ENCODE data around the gene COL18A1.

Gene COL18A1

DNA sequence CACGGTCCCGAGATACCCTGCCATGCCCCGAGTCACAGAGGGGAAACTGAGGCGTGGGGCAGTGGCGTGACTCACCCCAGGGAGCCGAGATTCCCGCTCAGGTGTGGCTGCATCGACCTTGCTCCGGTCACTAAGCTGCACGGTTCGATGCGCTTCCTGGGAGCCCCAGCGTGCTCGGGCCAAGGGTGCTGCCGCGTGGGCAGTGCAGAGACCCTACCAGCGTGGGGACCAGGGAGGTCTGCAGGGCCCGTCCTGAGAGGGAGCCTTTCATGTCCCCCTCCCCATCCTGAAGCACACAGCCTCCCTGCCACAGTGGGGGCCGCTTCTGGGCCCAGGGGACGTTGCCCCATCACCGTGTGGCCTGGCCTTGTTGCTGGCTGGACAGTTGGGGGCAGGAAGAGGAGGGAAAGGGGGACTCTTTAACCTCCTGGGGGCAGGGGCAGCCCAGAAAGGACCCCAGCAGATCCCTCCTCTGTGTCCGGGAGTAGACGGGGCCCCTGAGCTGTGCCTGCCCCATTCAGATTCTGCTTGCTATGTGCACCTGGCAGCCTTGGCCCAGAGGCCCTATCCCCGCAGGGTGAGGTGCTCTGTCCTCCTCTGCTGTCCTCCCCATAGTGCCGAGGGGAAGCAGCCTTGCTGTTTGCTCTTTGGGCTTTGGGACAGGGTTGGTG, 52.3 kb downstream of the COL18A1 start:
- DNase-seq: no peak

DNA sequence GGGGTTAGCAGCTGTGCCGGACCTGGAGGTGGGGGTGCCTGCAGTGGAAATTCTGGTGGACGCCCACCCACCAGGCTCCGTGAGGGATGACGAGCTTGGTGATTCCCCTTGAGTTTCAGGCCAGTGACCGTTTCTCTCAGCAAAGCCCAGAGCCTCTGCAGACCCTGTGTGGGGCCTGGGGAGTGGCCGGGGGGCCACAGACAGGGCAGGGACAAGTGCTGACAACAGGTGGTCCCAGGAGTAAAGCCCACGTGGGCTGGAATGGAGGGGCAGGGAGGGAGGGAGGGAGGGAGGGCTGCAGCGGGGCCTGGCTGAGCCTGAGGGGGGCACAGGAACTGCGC, 52.8 kb downstream of the COL18A1 start:
- DNase-seq: no peak

DNA sequence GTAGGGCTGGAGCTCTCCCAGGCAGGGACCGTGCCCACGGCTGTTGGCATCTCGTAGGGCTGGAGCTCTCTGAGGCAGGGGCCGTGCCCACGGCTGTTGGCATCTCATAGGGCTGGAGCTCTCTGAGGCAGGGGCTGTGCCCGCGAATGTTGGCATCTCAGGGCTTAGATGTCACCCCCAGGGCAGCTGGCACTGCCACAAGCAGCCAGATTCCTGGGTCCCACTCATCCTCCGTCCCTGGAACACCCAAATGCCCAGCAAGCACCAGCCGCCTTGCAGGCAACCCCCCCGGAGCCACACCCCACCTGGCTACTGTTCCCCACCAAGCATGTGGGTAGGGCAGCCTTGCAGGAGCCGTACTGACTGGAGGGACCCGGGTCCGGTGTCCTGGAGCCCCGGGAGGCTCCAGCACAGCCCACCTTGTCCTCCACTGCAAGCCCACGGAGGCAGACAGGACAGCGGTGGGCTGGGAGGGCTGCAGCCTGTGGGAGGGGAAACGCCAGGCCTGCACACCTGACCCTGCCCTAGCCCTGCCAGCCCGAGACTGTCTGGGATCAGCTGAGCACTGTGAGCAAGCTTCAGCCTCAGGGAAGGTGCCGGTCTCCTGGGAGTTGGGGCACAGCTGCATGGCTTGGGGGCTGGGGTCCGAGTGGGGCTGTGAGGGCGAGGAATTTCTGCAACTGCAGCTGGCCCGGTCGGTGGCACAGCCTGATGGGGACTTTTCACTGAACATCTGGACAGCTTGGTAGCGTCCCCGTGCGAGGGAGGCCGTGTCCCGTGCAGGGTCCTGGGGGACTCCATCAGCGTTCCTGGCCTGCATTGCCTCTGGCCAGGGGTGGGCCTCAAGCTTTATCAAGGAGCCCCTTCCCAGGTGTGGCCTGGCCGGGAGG, 53.6 kb downstream of the COL18A1 start:
- DNase-seq: no peak

DNA sequence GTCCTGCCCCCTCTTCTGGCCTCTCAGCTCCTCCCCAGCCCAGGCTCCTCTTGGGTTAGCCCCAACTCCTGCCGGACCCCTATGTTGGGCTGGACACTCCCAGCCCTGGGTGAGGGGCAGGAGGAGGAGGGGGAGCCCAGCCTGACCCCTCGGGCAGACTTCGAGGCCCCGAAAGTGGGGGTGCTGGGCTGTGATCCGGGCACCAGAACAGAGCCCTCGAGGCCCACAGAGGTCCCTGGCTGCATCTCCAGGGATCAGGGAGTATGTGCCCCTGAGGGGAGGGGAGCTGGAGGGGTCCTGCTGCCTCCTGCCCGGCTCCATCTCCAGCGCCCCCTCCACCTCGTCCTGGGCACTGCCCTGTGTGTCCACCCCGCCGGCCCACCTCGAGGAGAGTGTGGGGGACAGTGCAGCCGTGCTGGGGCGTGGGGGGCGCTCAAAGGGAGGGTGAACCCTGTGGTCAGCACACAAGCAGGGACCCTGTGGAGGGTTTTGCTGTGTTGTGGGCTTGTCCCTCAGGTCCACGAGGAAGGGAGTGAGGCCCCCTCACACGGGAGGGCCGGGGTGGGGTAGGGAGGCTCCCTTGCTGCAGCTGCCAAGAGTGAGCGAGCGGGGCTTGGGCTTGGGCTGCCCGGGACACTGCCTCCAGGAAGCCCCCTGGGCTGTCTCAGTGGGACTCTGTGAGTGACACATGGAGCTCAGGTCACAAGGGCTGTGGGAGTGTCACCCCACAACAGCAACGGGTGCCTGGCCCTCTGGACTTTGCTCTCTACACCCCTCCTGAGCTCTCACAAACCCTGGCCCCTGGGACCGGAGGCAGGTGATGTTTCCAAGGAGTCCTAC, 54.4 kb downstream of the COL18A1 start:
- DNase-seq: no peak

GRCh38 chr21:45460011-45460565, 55.1 kb downstream of the COL18A1 start:
- no peak for DNase-seq

GRCh38 chr21:45460611-45461368, 55.8 kb downstream of the COL18A1 start:
- no peak for DNase-seq

DNA sequence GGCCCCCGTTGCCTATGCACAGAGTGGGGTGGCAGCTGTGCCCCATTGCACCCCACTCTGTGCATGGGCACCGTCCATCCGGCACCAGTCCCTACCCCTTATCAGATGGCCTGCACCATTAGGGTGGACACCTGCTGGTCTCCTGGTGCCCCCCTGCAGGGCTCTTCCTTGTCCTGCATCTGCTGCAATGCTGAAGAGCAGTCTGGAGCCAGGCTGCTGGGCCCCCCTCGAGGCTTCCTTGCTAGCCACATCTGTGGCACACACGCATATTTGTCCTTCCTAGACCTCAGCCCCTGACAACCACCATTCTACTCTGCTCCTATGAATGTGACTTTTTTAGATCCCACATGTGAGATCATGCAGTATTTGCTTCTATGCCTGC, 56.4 kb downstream of the COL18A1 start:
- DNase-seq: no peak

DNA sequence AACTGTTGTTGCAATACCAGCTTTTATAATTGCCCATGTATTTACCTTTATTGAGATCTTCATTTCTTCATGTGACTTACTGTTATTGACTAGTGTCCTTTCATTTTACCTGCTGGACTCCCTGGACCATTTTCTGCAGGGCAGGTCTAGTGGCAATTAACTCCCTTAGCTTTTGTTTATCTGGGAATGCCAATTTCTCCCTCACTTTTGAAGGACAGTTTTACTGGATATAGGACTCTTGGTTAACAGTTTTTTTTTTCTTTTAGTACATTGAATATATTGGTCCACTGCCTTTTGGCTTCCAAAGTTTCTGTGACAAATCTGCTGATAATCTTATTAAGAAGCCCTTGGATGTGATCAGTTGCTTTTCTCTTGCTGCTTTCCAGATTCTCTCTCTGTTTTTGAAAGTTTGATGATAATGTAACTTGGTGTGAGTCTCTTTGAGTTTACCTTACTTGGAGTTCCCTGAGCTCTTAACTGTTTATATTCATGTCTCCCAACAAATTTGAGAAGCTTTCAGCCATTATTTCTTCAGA, 56.9 kb downstream of the COL18A1 start:
- DNase-seq: no peak

GRCh38 chr21:45463871-45464270, 58.9 kb downstream of the COL18A1 start:
- no peak for DNase-seq

DNA sequence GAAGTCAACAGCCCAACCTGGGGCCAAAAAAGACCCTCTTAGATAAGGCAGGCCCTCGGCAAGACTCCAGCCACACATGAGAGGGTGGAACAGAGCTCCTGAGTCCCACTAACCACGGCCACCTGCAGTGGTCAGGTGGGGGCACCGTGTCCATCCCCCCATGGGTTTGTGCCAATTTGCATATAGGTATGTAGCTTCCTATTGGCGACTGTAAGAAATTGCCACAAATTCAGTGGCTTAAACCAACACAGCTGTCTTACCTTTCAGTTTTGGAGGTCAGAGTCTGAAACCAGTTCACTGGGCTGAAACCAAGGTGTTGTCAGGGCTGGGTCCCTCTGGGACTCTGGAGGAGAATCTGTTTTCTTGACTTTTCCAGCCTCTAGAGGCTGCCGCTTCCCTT, 59.3 kb downstream of the COL18A1 start:
- no peak for DNase-seq

GRCh38 chr21:45465105-45465504, 60.1 kb downstream of the COL18A1 start:
- no peak for DNase-seq

- DNase-seq: no peak
These were observed 60.8 kb downstream of the COL18A1 start for GRCh38 chr21:45465611-45466329.

- no peak for DNase-seq
These were observed 61.6 kb downstream of the COL18A1 start for GRCh38 chr21:45466330-45467220.

DNA sequence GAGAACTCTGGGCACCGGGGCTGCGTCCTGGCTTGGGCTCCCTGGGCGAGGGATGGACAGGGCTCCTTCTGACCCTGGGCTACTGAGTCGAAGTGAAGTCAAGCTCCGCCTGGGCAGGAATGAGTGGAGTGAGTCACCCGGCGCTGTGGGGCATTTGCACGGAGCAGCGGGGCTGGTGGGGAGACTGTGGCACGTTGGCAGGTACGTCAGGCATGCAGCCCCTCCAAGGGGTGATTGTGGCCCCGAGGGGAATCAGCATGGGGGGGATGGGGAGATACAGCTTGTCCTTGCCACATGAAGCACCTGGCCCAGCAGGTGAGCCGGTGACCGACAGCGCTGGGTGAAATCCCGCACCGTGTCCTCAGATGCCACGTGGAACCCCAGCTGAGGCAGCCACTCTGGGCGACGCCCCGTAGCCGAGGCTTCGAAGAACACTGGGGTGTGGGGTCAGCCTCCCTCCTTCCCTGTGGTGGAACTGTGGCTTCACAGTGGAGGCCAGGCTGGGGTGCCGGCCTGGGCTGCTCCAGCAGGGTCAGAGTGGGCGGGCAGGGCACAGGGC, 62.3 kb downstream of the COL18A1 start:
- no peak for DNase-seq

DNA sequence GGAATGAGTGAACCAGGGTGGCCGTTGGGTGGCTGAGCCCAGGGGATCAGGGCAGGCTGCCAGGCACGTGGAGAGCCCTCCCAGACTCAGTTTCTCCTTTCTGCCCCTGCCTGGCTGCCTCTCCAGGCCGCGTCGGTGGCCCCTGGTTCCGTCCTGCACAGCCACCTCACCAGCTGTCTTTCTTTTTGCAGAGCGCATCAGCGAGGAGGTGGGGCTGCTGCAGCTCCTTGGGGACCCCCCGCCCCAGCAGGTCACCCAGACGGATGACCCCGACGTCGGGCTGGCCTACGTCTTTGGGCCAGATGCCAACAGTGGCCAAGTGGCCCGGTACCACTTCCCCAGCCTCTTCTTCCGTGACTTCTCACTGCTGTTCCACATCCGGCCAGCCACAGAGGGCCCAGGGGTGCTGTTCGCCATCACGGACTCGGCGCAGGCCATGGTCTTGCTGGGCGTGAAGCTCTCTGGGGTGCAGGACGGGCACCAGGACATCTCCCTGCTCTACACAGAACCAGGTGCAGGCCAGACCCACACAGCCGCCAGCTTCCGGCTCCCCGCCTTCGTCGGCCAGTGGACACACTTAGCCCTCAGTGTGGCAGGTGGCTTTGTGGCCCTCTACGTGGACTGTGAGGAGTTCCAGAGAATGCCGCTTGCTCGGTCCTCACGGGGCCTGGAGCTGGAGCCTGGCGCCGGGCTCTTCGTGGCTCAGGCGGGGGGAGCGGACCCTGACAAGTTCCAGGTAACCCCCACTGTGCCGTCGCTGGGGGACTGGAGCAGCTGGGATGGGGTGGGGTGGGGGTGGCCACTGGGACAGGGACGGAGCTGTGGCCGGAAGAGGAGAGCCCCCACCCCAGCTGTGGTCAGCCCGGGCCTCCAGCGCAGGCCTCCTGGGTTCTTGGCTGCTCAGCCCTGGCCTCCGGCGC, 63.3 kb downstream of the COL18A1 start:
- no peak for DNase-seq

- no peak for DNase-seq
These were observed 64.0 kb downstream of the COL18A1 start for GRCh38 chr21:45468971-45469272.

DNA sequence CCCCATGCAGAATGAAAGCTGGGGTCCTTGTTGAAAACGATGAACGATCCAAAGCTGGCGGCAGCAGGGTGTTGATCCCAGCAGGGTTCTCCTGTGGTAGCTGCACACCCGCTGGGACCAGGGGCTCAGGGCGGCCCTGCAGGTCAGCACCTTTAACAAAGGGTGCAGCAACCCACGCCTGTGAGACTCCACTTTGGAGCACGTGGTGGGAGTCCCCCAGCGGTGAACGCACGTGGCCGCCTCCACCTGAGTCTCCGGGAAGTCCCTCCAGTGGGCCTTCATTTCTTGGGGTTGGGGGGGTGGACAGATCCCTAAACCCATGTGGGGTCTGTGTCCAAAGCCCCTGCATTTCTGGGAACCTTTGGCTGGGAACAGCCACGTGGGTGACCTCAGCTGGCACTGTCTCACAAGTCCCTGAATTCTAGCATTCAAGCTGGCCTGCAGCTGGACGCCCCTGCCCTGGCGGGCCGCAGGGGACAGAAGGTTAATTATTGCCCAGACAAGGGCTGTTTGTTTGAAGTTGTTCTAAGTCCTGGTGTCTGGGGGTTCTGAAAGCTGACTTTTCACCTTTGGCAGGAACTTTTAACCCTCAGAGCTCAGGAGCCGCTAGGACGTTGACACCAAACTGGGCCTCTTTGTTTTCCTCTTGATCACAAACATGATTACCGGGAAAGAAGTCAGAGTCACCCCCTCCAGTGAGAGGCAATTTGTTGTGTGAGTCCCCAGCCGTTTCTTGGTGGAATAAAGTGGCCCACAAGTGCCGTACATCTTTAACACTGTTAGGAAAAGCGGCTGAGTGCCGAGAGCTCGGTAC, 64.5 kb downstream of the COL18A1 start:
- no peak for DNase-seq

DNA sequence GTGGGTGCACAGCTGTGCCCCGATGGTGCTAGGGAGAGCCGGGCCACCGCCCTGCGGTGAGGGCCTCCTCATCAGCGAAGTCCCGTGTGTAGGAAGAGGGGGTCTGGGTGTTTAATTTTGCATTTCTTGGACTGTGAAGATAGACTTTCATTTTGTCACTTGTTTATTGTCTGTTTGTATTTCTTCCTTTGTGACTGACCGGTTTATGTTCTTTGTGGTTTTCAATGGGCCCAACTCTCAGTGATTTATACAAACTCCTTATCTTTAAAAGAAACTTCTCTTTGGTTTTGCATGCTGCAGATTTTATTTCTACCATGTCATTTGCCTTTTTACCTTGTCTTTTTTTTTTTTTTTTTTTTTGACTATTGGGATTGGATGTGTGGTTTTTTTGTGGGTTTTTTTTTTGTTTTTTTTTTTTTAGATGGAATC, 65.1 kb downstream of the COL18A1 start:
- no peak for DNase-seq

Data from NCI-H1436 treated with DMSO at 0.1 percent for 48 hours (cell line).